CD4-positive, CD25-positive, alpha-beta regulatory T cell (primary cell): Measurements from ENCODE around the gene SSTR4. TPM values are rescaled to one million over a fixed set of nuclear protein-coding genes. Genes with fewer than 3 reads are reported as not detected.

Experiments used
- ATAC-seq, 2 donors: fragments of 150-1000 bp; cut with Tn5 transposase; one replicate each; pipeline ENCODE4 v1.10.0; 2021; ENCODE audit warnings: low read depth in 2 of 2, moderate number of reproducible peaks in 2 of 2, moderate library complexity in 1 of 2
- DNase-seq, 3 donors: peaks; one replicate each; pipeline versions ENCODE4 v3.0.0 to v3.0.0-alpha.2; 2012 to 2022; ENCODE audit warnings: mixed read lengths in 1 of 3
- H3K27ac ChIP-seq: one replicate; pipeline ENCODE4 v1.7.0; 2013; ENCODE audit warnings: mild to moderate bottlenecking, low read length; ENCODE audit not compliant: insufficient read depth, poor library complexity, severe bottlenecking
- H3K27me3 ChIP-seq: one replicate; pipeline ENCODE4 v1.7.0; 2013; ENCODE audit warnings: low read length; ENCODE audit not compliant: control insufficient read depth, insufficient read depth
- H3K36me3 ChIP-seq: one replicate; pipeline ENCODE4 v1.7.0; 2013; ENCODE audit warnings: mild to moderate bottlenecking, low read length, moderate library complexity; ENCODE audit not compliant: control insufficient read depth, insufficient read depth
- H3K4me1 ChIP-seq: 2 replicates; pipeline ENCODE4 v1.7.0; 2013; ENCODE audit warnings: mild to moderate bottlenecking, low read length; ENCODE audit not compliant: insufficient read depth, control insufficient read depth, poor library complexity, severe bottlenecking
- H3K4me3 ChIP-seq: one replicate; pipeline ENCODE4 v1.7.0; 2013; ENCODE audit warnings: low read depth, mild to moderate bottlenecking, low read length, moderate library complexity
- H3K9me3 ChIP-seq, 2 experiments: 1 replicate in 1 of 2; 2 replicates in 1 of 2; pipeline ENCODE4 v1.7.0; 2013; ENCODE audit warnings: low read length in 2 of 2, mild to moderate bottlenecking in 1 of 2, moderate library complexity in 1 of 2; ENCODE audit not compliant: control insufficient read depth in 2 of 2
- H3K27ac Mint-ChIP-seq, 3 donors: one replicate each; pipeline ENCODE4 v1.8.0; 2020 to 2022; ENCODE audit warnings: mild to moderate bottlenecking in 3 of 3, mixed read lengths in 3 of 3, moderate library complexity in 2 of 3
- H3K27me3 Mint-ChIP-seq: one replicate; pipeline ENCODE4 v1.8.0; 2022; ENCODE audit warnings: mild to moderate bottlenecking, mixed read lengths
- H3K36me3 Mint-ChIP-seq: one replicate; pipeline ENCODE4 v1.8.0; 2020; ENCODE audit warnings: mixed read lengths
- H3K4me1 Mint-ChIP-seq, 4 donors: one replicate each; pipeline ENCODE4 v1.8.0; 2020 to 2022; ENCODE audit warnings: mixed read lengths in 4 of 4, mild to moderate bottlenecking in 1 of 4
- H3K4me3 Mint-ChIP-seq, 4 donors: one replicate each; pipeline ENCODE4 v1.8.0; 2020 to 2022; ENCODE audit warnings: mild to moderate bottlenecking in 4 of 4, mixed read lengths in 4 of 4, moderate library complexity in 3 of 4
- H3K9me3 Mint-ChIP-seq, 7 donors: one replicate each; pipeline ENCODE4 v1.8.0; 2020 to 2022; ENCODE audit warnings: mixed read lengths in 7 of 7, mild to moderate bottlenecking in 3 of 7, moderate library complexity in 2 of 7
- polyA plus RNA-seq, 4 donors: library from polyadenylated mRNA; unstranded; fragments of 300-500 nt; fragmentation: Illumina TruSeq; gene quantifications; one replicate each; pipeline ENCODE4 v1.2.3, GENCODE V29; 2021
- total RNA-seq: library from RNA; stranded (reverse); gene quantifications from one replicate; pipeline ENCODE4 v1.2.3, GENCODE V29; 2022

Gene SSTR4
- total and polyA plus RNA-seq, 5 donors from 2014 or later: not detected

DNA sequence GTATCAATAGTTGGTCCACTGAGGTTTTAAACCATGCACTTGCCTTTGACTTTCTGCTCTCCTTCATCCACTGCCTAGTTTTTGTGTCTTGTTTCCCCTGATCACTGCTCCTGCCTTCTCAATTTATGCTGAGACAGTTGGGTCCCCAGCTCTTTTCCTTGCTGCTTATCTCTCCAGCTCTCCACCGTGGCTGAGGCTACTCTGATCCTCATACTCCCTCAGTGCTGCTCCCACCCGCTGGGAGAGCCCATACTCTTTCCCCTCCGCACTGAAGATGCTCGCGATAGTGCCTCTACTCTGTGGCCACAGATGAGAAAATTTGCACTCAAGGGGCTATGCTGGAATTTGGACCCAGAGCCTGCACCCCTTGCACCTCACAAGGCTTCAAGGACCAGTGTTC, 17.8 kb downstream of the SSTR4 start:
- no peak overlapping the region for H3K27ac ChIP-seq
- DNase-seq: no peak
- peaks cover 6% of the 10 kb centered on the region for H3K27me3 ChIP-seq
- peaks cover 0 to 4% (median 1%) of the 10 kb centered on the region in 4 donors for H3K4me1 Mint-ChIP-seq
- no peaks in the 10 kb centered on the region for H3K9me3 ChIP-seq
- peaks cover 41% of the 10 kb centered on the region for H3K27me3 Mint-ChIP-seq
- no peak overlapping the region for H3K4me3 ChIP-seq
- ATAC-seq: no peak
- H3K9me3 Mint-ChIP-seq: peaks cover 0 to 5% (median 0%) of the 10 kb centered on the region in 7 donors
- H3K27ac Mint-ChIP-seq: no peak overlapping the region
- H3K4me1 ChIP-seq: peaks cover 13% of the 10 kb centered on the region
- H3K4me3 Mint-ChIP-seq: no peak overlapping the region
- no peaks in the 10 kb centered on the region for H3K36me3 ChIP-seq
- no peaks in the 10 kb centered on the region for H3K36me3 Mint-ChIP-seq

- H3K4me1 ChIP-seq: no peaks in the 10 kb centered on the region
- no peaks in the 10 kb centered on the region for H3K9me3 ChIP-seq
- Mint-ChIP-seq H3K4me3 (no peak overlapping the region), H3K9me3 (peaks cover 0 to 5% (median 0%) of the 10 kb centered on the region in 7 donors), H3K27me3 (peaks cover 21% of the 10 kb centered on the region), H3K27ac (no peak overlapping the region), H3K36me3 (no peaks in the 10 kb centered on the region), H3K4me1 (no peaks in the 10 kb centered on the region)
- no peaks in the 10 kb centered on the region for H3K36me3 ChIP-seq
- no peak overlapping the region for H3K4me3 ChIP-seq
- H3K27ac ChIP-seq: no peak overlapping the region
- ATAC-seq (no peak), DNase-seq (no peak)
- peaks cover 4% of the 10 kb centered on the region for H3K27me3 ChIP-seq
Observed at GRCh38 chr20:23058240-23058639, 23.1 kb downstream of the SSTR4 start.

DNA sequence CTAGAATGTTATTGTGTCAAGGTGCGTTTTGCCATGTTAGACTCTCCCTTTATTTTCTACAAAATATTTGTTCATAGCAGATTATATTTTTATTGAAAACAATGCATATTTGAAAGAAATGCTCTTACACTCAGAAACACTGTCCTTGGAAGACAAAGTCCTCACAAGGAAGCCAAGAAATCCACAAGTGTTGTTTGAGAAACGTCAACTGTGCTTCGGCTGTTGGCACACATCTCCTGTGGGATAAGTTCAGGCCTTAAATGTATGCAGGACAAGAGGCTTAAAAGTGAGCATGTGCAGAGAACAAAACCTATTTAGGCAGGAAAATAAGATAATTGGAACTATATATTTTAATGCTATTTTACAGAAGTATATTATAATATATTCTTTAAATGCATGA, 23.9 kb downstream of the SSTR4 start:
- H3K4me1 Mint-ChIP-seq: no peaks in the 10 kb centered on the region
- H3K27me3 ChIP-seq: peaks cover 4% of the 10 kb centered on the region

DNA sequence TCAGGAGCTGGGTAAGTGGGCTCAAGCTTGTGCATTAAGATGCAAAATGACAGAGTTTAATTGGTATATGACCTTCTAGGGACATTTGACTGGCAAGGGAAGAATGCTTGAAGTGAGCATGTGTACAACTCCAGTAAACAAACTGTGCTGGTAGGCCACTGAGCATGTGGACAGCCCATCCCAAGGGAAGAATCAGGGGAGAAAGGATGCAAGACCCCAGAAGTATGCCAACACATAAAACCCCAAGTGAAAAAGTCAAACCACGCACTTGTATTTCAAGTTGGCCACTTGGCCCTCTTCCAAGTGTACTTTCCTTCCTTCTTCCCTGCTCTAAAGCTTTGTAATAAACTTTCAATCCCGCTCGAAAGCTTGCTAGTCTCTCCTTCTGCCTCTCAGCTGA, 24.7 kb downstream of the SSTR4 start:
- no peak for ATAC-seq
- H3K27ac ChIP-seq: no peak overlapping the region
- H3K36me3 ChIP-seq: no peaks in the 10 kb centered on the region
- peaks cover under 1% of the 10 kb centered on the region for H3K27me3 ChIP-seq
- H3K4me1 ChIP-seq: no peaks in the 10 kb centered on the region
- DNase-seq: no peak
- no peaks in the 10 kb centered on the region for H3K36me3 Mint-ChIP-seq
- no peaks in the 10 kb centered on the region for H3K9me3 ChIP-seq
- no peak overlapping the region for H3K27ac Mint-ChIP-seq
- no peaks in the 10 kb centered on the region for H3K4me1 Mint-ChIP-seq
- no peak overlapping the region for H3K4me3 Mint-ChIP-seq
- H3K27me3 Mint-ChIP-seq: peaks cover 17% of the 10 kb centered on the region
- no peak overlapping the region for H3K4me3 ChIP-seq
- peaks cover 0 to 5% (median 0%) of the 10 kb centered on the region in 7 donors for H3K9me3 Mint-ChIP-seq

More for the DNA sequence above, 23.9 kb downstream of the SSTR4 start:
- Histone ChIP-seq H3K9me3 (no peaks in the 10 kb centered on the region), H3K4me1 (no peaks in the 10 kb centered on the region), H3K27ac (no peak overlapping the region), H3K36me3 (no peaks in the 10 kb centered on the region), H3K4me3 (no peak overlapping the region)
- Mint-ChIP-seq H3K9me3 (peaks cover 0 to 5% (median 0%) of the 10 kb centered on the region in 7 donors), H3K4me3 (no peak overlapping the region), H3K27ac (no peak overlapping the region), H3K27me3 (peaks cover 15% of the 10 kb centered on the region), H3K36me3 (no peaks in the 10 kb centered on the region)
- ATAC-seq (no peak), DNase-seq (no peak)

DNA sequence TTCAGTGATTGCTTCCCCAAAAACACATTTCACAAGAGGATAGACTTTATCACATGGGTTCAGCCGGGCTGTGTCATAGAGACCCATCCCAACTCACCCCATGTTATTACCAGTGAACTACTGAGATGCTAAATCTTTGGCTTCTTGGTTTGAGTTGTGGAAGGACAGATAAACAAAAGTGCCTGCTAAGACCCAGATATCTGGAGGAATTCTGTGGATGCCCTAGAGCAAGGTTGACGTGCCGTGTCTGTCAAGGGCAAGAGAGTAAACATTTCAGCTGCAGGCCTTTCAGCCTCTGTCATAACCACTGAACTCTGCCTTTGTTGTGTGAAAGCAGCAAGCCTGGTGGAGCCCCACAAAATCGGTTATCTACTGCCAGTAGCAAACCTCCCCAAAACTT, 25.5 kb downstream of the SSTR4 start:
- H3K36me3 Mint-ChIP-seq: no peaks in the 10 kb centered on the region
- H3K27me3 ChIP-seq: no peaks in the 10 kb centered on the region
- no peaks in the 10 kb centered on the region for H3K36me3 ChIP-seq
- no peak for ATAC-seq
- no peak overlapping the region for H3K4me3 Mint-ChIP-seq
- H3K4me1 ChIP-seq: no peaks in the 10 kb centered on the region
- no peak for DNase-seq
- H3K4me3 ChIP-seq: no peak overlapping the region
- H3K9me3 ChIP-seq: no peaks in the 10 kb centered on the region
- peaks cover 0 to 5% (median 0%) of the 10 kb centered on the region in 7 donors for H3K9me3 Mint-ChIP-seq
- peaks cover 18% of the 10 kb centered on the region for H3K27me3 Mint-ChIP-seq
- H3K4me1 Mint-ChIP-seq: no peaks in the 10 kb centered on the region
- no peak overlapping the region for H3K27ac Mint-ChIP-seq
- H3K27ac ChIP-seq: no peak overlapping the region

GRCh38 chr20:23061262-23061661, 26.1 kb downstream of the SSTR4 start:
- H3K27ac Mint-ChIP-seq: no peak overlapping the region
- no peaks in the 10 kb centered on the region for H3K4me1 Mint-ChIP-seq
- no peaks in the 10 kb centered on the region for H3K36me3 Mint-ChIP-seq
- H3K4me3 Mint-ChIP-seq: no peak overlapping the region
- ATAC-seq (no peak), DNase-seq (no peak)
- Histone ChIP-seq H3K27me3 (no peaks in the 10 kb centered on the region), H3K4me3 (no peak overlapping the region), H3K4me1 (no peaks in the 10 kb centered on the region), H3K36me3 (no peaks in the 10 kb centered on the region), H3K27ac (no peak overlapping the region), H3K9me3 (no peaks in the 10 kb centered on the region)
- H3K9me3 Mint-ChIP-seq: peaks cover 0 to 5% (median 0%) of the 10 kb centered on the region in 7 donors
- peaks cover 18% of the 10 kb centered on the region for H3K27me3 Mint-ChIP-seq

DNA sequence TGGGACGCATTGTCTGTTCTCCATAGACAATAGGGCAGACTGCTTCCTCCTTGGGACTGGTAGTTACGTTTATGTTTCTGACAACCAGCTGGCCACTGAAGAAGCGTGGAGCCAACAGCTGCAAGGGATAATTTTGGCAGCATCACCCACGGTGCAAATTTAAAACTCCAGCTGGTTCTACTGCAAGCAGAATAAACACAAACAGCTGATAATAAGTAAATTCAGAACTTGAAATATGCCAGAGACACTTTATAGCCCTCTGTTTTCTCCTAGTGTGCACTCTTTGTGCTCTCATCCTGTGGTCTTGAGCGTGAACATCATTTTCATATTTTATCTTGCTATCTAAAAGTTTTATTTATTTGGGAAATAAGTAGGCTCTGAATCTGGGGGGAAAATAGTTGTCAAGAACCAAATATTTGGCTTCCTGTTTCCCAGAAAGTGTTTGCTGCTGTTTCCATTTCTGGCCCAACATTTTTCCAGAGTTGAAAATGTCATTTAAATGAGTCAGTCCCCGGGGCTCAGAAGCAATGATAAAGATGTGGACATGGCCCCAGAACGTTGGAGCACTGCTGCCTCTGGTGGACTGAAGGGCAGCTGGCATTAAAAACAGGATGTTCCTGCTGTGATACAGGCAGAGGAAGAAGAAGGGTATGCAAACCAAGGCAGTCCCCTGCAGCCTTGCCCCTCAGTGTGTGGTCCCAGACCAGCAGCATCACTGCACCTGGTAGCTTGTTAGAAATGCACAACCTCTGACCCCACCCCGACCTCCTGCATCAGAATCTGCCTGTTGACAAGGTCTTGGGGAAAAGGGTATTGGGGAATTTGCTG, 26.8 kb downstream of the SSTR4 start:
- Mint-ChIP-seq H3K9me3 (peaks cover 0 to 3% (median 0%) of the 10 kb centered on the region in 7 donors), H3K27me3 (peaks cover 18% of the 10 kb centered on the region), H3K27ac (no peak overlapping the region), H3K4me3 (no peak overlapping the region), H3K36me3 (no peaks in the 10 kb centered on the region), H3K4me1 (no peaks in the 10 kb centered on the region)
- no peaks in the 10 kb centered on the region for H3K36me3 ChIP-seq
- H3K27ac ChIP-seq: no peak overlapping the region
- ATAC-seq: no peak
- no peaks in the 10 kb centered on the region for H3K27me3 ChIP-seq
- DNase-seq: no peak
- no peak overlapping the region for H3K4me3 ChIP-seq
- H3K9me3 ChIP-seq: no peaks in the 10 kb centered on the region
- H3K4me1 ChIP-seq: no peaks in the 10 kb centered on the region

- no peak overlapping the region for H3K4me3 Mint-ChIP-seq
- H3K36me3 ChIP-seq: no peaks in the 10 kb centered on the region
- no peaks in the 10 kb centered on the region for H3K9me3 ChIP-seq
- H3K27ac ChIP-seq: no peak overlapping the region
- H3K27ac Mint-ChIP-seq: no peak overlapping the region
- ATAC-seq: no peak
- peaks cover 0 to 2% (median 0%) of the 10 kb centered on the region in 7 donors for H3K9me3 Mint-ChIP-seq
- no peaks in the 10 kb centered on the region for H3K27me3 ChIP-seq
- H3K27me3 Mint-ChIP-seq: peaks cover 18% of the 10 kb centered on the region
- H3K4me3 ChIP-seq: no peak overlapping the region
- H3K4me1 Mint-ChIP-seq: no peaks in the 10 kb centered on the region
- no peak for DNase-seq
- H3K4me1 ChIP-seq: no peaks in the 10 kb centered on the region
- H3K36me3 Mint-ChIP-seq: no peaks in the 10 kb centered on the region
Observed at GRCh38 chr20:23062632-23063031, 27.5 kb downstream of the SSTR4 start.
